ENCODE measurements around the gene CHD6.

GRCh38 chr20:41540459-41540858 lies 77.7 kb downstream of the CHD6 start:
- TF ChIP-seq CTCF (IDR thresholded peaks at IDR 0.05) (no peak), POLR2A (IDR thresholded peaks at IDR 0.05) (no peak)

Measured in heart left ventricle (tissue), 13 donors.